Naive thymus-derived CD4-positive, alpha-beta T cell (primary cell): ENCODE measurements around the gene ZNF687. TPM values are rescaled to one million over a fixed set of nuclear protein-coding genes. Genes with fewer than 3 reads are reported as not detected.
A peak's percentile ranks its signal among the peaks of the same experiment; 100 is the strongest.

ENCODE experiments used
- ATAC-seq: fragments of 150-1000 bp; cut with Tn5 transposase; 2 replicates; pipeline ENCODE4 v1.10.0; 2021; ENCODE audit warnings: mild to moderate bottlenecking, moderate library complexity
- CTCF ChIA-PET: fragments of 350-600 bp; sonication (Branson Sonifier 250); formaldehyde crosslinking; loops from one replicate; lab custom pipeline; 2021; ENCODE audit warnings: antibody characterized with exemption; lab: Charles Lee
- POLR2A ChIA-PET: fragments of 350-600 bp; sonication (Branson Sonifier 250); formaldehyde crosslinking; loops from one replicate; lab custom pipeline; 2021; ENCODE audit warnings: antibody characterized with exemption, inconsistent platforms; lab: Charles Lee
- DNase-seq, 9 donors: peaks; one replicate each; pipeline versions ENCODE4 v3.0.0 to v3.0.0-alpha.2; 2020 to 2022; ENCODE audit warnings: mixed read lengths in 1 of 9
- H3K27ac ChIP-seq: one replicate; pipeline ENCODE4 v1.7.0; 2013; ENCODE audit warnings: mild to moderate bottlenecking, low read depth, low read length, moderate library complexity
- H3K27me3 ChIP-seq, 2 donors: one replicate each; pipeline ENCODE4 v1.7.0; 2013; ENCODE audit warnings: low read length in 2 of 2, mild to moderate bottlenecking in 2 of 2, moderate library complexity in 2 of 2; ENCODE audit not compliant: control insufficient read depth in 2 of 2, insufficient read depth in 2 of 2
- H3K36me3 ChIP-seq, 3 experiments: 1 replicate in 2 of 3; 2 replicates in 1 of 3; pipeline ENCODE4 v1.7.0; 2013; ENCODE audit warnings: low read length in 3 of 3, mild to moderate bottlenecking in 3 of 3, moderate library complexity in 1 of 3; ENCODE audit not compliant: insufficient read depth in 3 of 3, control insufficient read depth in 2 of 3
- H3K4me1 ChIP-seq, 2 donors: one replicate each; pipeline ENCODE4 v1.7.0; 2013; ENCODE audit warnings: low read length in 2 of 2, mild to moderate bottlenecking in 2 of 2, moderate library complexity in 1 of 2; ENCODE audit not compliant: control insufficient read depth in 2 of 2, insufficient read depth in 2 of 2
- H3K4me3 ChIP-seq: 2 replicates; pipeline ENCODE4 v1.7.0; 2013; ENCODE audit warnings: mild to moderate bottlenecking, low read length
- H3K9me3 ChIP-seq, 3 experiments: 1 replicate in 2 of 3; 2 replicates in 1 of 3; pipeline ENCODE4 v1.7.0; 2013; ENCODE audit warnings: low read length in 3 of 3; ENCODE audit not compliant: control insufficient read depth in 2 of 3
- H3K27ac Mint-ChIP-seq, 9 donors: one replicate each; pipeline ENCODE4 v1.8.0; 2020 to 2022; ENCODE audit warnings: mixed read lengths in 9 of 9, mild to moderate bottlenecking in 8 of 9, moderate library complexity in 5 of 9, inconsistent platforms in 2 of 9
- H3K27me3 Mint-ChIP-seq, 5 donors: one replicate each; pipeline ENCODE4 v1.8.0; 2021 to 2022; ENCODE audit warnings: mixed read lengths in 5 of 5, mild to moderate bottlenecking in 1 of 5
- H3K36me3 Mint-ChIP-seq, 5 donors: one replicate each; pipeline ENCODE4 v1.8.0; 2020 to 2022; ENCODE audit warnings: mixed read lengths in 5 of 5, mild to moderate bottlenecking in 3 of 5, inconsistent platforms in 1 of 5
- H3K4me1 Mint-ChIP-seq, 7 donors: one replicate each; pipeline ENCODE4 v1.8.0; 2020 to 2022; ENCODE audit warnings: mixed read lengths in 7 of 7, mild to moderate bottlenecking in 3 of 7, inconsistent platforms in 1 of 7
- H3K4me3 Mint-ChIP-seq, 10 donors: one replicate each; pipeline ENCODE4 v1.8.0; 2020 to 2022; ENCODE audit warnings: mild to moderate bottlenecking in 10 of 10, mixed read lengths in 10 of 10, moderate library complexity in 6 of 10, inconsistent platforms in 2 of 10
- H3K9me3 Mint-ChIP-seq, 11 donors: one replicate each; pipeline ENCODE4 v1.8.0; 2020 to 2022; ENCODE audit warnings: mixed read lengths in 11 of 11, mild to moderate bottlenecking in 4 of 11, inconsistent platforms in 1 of 11, moderate library complexity in 1 of 11
- intact Hi-C, 2 donors: fragments of 100-400 bp; cut with micrococcal nuclease; formaldehyde crosslinking; loops; one replicate each; pipeline ENCODE4 v1.15.1; 2023
- polyA plus RNA-seq, 2 donors: library from polyadenylated mRNA; unstranded; fragments of 300-500 nt; fragmentation: Illumina TruSeq; gene quantifications; one replicate each; pipeline ENCODE4 v1.2.3, GENCODE V29; 2021
- total RNA-seq, 6 experiments: library from RNA in 5 of 6; stranded (reverse) in 5 of 6; gene quantifications; 1 replicate in 5 of 6; 2 replicates in 1 of 6; pipeline ENCODE4 v1.2.3 and lab custom pipeline; 2021 to 2026

ZNF687 gene
- total and polyA plus RNA-seq, 7 experiments from 2014 or later: 1.1 to 38.1 (median 31.0) TPM

DNA sequence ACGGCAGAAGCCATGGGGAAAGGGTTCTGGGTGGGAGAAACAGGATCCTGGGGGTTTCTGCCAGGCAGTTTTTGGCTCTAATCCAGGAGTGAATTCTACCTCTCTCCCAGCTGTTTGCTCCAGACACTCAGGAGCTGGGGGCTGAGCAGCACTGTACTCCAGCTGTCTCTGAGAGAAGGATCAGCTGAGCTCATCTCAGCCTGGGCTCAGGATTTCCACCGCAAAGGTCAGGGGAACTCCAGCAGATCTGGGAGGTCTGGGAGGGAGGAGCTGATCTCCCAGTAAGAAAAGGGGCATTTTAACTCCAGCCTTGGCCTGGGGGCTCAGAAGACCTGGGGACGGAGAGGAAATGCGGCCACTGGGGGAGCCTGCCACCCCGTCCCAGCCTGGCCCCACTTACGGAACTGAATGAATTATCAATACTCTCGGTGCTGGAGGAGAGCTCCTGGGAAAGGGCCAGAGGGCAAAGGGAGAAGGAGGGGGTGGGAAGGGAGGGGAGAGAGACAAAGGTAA is 27.8 kb downstream of the ZNF687 start:
- Histone ChIP-seq H3K9me3 (no peaks in the 10 kb centered on the region), H3K27ac (no peak overlapping the region), H3K27me3 (no peaks in the 10 kb centered on the region), H3K4me3 (no peak overlapping the region), H3K36me3 (peaks cover 14 to 99% (median 19%) of the 10 kb centered on the region in 3 experiments), H3K4me1 (peaks cover 4 to 10% of the 10 kb centered on the region in 2 donors)
- no peaks in the 10 kb centered on the region for H3K9me3 Mint-ChIP-seq
- CTCF ChIA-PET: interaction anchor here (0.6 to 0.9 kb wide), 6 partner anchors 8 to 213 kb away, joined by 3 to 12 read pairs (median 4); no protein-coding TSS in a partner anchor
- H3K27ac Mint-ChIP-seq: peak overlapping the region in 1 of 9 donors; percentile 27
- no peak for DNase-seq
- H3K36me3 Mint-ChIP-seq: peaks cover 10 to 49% (median 14%) of the 10 kb centered on the region in 5 donors
- no peak for ATAC-seq
- H3K4me1 Mint-ChIP-seq: peaks cover 22 to 47% (median 40%) of the 10 kb centered on the region in 7 donors
- no peak overlapping the region for H3K4me3 Mint-ChIP-seq
- POLR2A ChIA-PET: interaction anchor here (0.6 to 0.9 kb wide), 3 partner anchors 11 to 37 kb away, joined by 3 to 4 read pairs (median 3); partner anchors contain the start of genes PI4KB and RFX5
- intact Hi-C loops: loop anchor here in 1 of 2 donors (2.0 kb wide), 1 partner anchor 17 kb away; the partner anchor contains the start of gene PI4KB
- H3K27me3 Mint-ChIP-seq: no peaks in the 10 kb centered on the region

- H3K27ac Mint-ChIP-seq: peak overlapping the region in 8 of 9 donors; percentile 15 to 88 (median 56)
- DNase-seq (no peak), ATAC-seq (no peak)
- Histone ChIP-seq H3K36me3 (peaks cover 5 to 99% (median 16%) of the 10 kb centered on the region in 3 experiments), H3K27me3 (no peaks in the 10 kb centered on the region), H3K27ac (peak overlapping the region; percentile 33), H3K9me3 (no peaks in the 10 kb centered on the region), H3K4me1 (peaks cover 4 to 10% of the 10 kb centered on the region in 2 donors), H3K4me3 (no peak overlapping the region)
- H3K4me3 Mint-ChIP-seq: peak overlapping the region in 1 of 10 donors; percentile 12
- intact Hi-C loops: loop anchor here (1.0 to 2.0 kb wide), 2 partner anchors 16 kb away; partner anchors contain the start of gene PI4KB (in 2 of the 2)
- no peaks in the 10 kb centered on the region for H3K9me3 Mint-ChIP-seq
- CTCF ChIA-PET: interaction anchor here (0.9 to 1.8 kb wide), 3 partner anchors 9 to 29 kb away, joined by 3 to 6 read pairs (median 4); no protein-coding TSS in a partner anchor
- H3K36me3 Mint-ChIP-seq: peaks cover 4 to 48% (median 10%) of the 10 kb centered on the region in 5 donors
- H3K4me1 Mint-ChIP-seq: peaks cover 25 to 54% (median 47%) of the 10 kb centered on the region in 7 donors
- POLR2A ChIA-PET: interaction anchor here (0.6 to 1.2 kb wide), 3 partner anchors 13 to 21 kb away, joined by 3 to 4 read pairs (median 3); partner anchors contain the start of gene PI4KB
- H3K27me3 Mint-ChIP-seq: no peaks in the 10 kb centered on the region
These were observed 28.9 kb downstream of the ZNF687 start for GRCh38 chr1:151311011-151311410.

- Mint-ChIP-seq H3K27ac (peak overlapping the region; percentile 21 to 88 (median 63)), H3K9me3 (no peaks in the 10 kb centered on the region), H3K4me1 (peaks cover 30 to 58% (median 48%) of the 10 kb centered on the region in 7 donors), H3K27me3 (no peaks in the 10 kb centered on the region), H3K4me3 (peak overlapping the region in 2 of 10 donors; percentile 7 to 12), H3K36me3 (peaks cover 0 to 48% (median 7%) of the 10 kb centered on the region in 5 donors)
- ChIA-PET CTCF (interaction anchor here (1.8 kb wide), 1 partner anchor 29 kb away, joined by 6 read pairs; no protein-coding TSS in a partner anchor), POLR2A (interaction anchor here (0.6 to 1.6 kb wide), 4 partner anchors 14 to 30 kb away, joined by 3 to 4 read pairs (median 4); partner anchors contain the start of gene PI4KB)
- DNase-seq: peak in 1 of 9 donors; percentile 65
- Histone ChIP-seq H3K9me3 (no peaks in the 10 kb centered on the region), H3K4me1 (peaks cover 4 to 10% of the 10 kb centered on the region in 2 donors), H3K36me3 (peaks cover 0 to 99% (median 10%) of the 10 kb centered on the region in 3 experiments), H3K27ac (peak overlapping the region; percentile 4), H3K4me3 (no peak overlapping the region), H3K27me3 (no peaks in the 10 kb centered on the region)
- intact Hi-C loops: loop anchor here (1.0 to 2.0 kb wide), 2 partner anchors 15 to 16 kb away; partner anchors contain the start of gene PI4KB (in 2 of the 2)
- ATAC-seq: peak; percentile 94
These were observed 29.7 kb downstream of the ZNF687 start for GRCh38 chr1:151311589-151312331.

GRCh38 chr1:151312411-151312810 is 30.3 kb downstream of the ZNF687 start:
- ChIA-PET CTCF (interaction anchor here (1.8 kb wide), 1 partner anchor 28 kb away, joined by 6 read pairs; no protein-coding TSS in a partner anchor), POLR2A (interaction anchor here (0.9 to 1.6 kb wide), 3 partner anchors 14 to 31 kb away, joined by 3 to 4 read pairs (median 4); partner anchors contain the start of gene PI4KB)
- DNase-seq: no peak
- Histone ChIP-seq H3K9me3 (no peaks in the 10 kb centered on the region), H3K4me3 (no peak overlapping the region), H3K27ac (no peak overlapping the region), H3K4me1 (peaks cover 4 to 10% of the 10 kb centered on the region in 2 donors), H3K27me3 (no peaks in the 10 kb centered on the region), H3K36me3 (peaks cover 0 to 98% (median 10%) of the 10 kb centered on the region in 3 experiments)
- intact Hi-C loops: no loop called here
- peak overlapping the region in 6 of 9 donors; percentile 19 to 88 (median 63) for H3K27ac Mint-ChIP-seq
- ATAC-seq: no peak
- no peaks in the 10 kb centered on the region for H3K27me3 Mint-ChIP-seq
- no peaks in the 10 kb centered on the region for H3K9me3 Mint-ChIP-seq
- H3K4me3 Mint-ChIP-seq: no peak overlapping the region
- H3K36me3 Mint-ChIP-seq: peaks cover 0 to 44% (median 7%) of the 10 kb centered on the region in 5 donors
- peaks cover 30 to 59% (median 49%) of the 10 kb centered on the region in 7 donors for H3K4me1 Mint-ChIP-seq

DNA sequence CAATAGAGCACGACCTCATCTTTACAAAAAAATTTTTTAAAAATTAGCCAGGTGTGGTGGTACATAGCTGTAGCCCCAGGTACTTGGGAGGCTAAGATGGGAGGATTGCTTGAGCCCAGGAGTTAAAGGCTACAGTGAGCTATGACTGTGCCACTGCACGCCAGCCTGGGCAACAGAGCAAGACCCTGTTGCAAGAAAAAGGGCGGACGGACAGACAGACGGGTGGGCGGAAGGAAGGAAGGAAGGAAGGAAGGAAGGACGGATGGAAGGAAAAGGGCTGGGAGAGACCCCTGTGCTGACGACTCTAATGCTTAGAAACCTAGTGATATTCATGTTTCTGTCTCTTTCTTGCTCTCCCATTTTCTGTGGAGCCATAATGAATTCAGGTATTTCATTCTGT is 30.7 kb downstream of the ZNF687 start:
- no peaks in the 10 kb centered on the region for H3K9me3 Mint-ChIP-seq
- Histone ChIP-seq H3K9me3 (no peaks in the 10 kb centered on the region), H3K4me1 (peaks cover 4 to 10% of the 10 kb centered on the region in 2 donors), H3K36me3 (peaks cover 0 to 98% (median 6%) of the 10 kb centered on the region in 3 experiments), H3K27me3 (no peaks in the 10 kb centered on the region), H3K27ac (no peak overlapping the region), H3K4me3 (no peak overlapping the region)
- no peak for ATAC-seq
- intact Hi-C loops: no loop called here
- peaks cover 30 to 62% (median 53%) of the 10 kb centered on the region in 7 donors for H3K4me1 Mint-ChIP-seq
- peaks cover 0 to 47% (median 9%) of the 10 kb centered on the region in 5 donors for H3K36me3 Mint-ChIP-seq
- peak overlapping the region in 6 of 9 donors; percentile 26 to 76 (median 62) for H3K27ac Mint-ChIP-seq
- no peaks in the 10 kb centered on the region for H3K27me3 Mint-ChIP-seq
- POLR2A ChIA-PET: interaction anchor here (0.9 to 1.6 kb wide), 2 partner anchors 14 to 31 kb away, joined by 3 to 4 read pairs; partner anchors contain the start of gene PI4KB
- CTCF ChIA-PET: interaction anchor here (1.8 kb wide), 1 partner anchor 28 kb away, joined by 6 read pairs; no protein-coding TSS in a partner anchor
- H3K4me3 Mint-ChIP-seq: no peak overlapping the region
- DNase-seq: no peak

GRCh38 chr1:151313501-151313900 is 31.4 kb downstream of the ZNF687 start:
- Histone ChIP-seq H3K4me3 (no peak overlapping the region), H3K36me3 (peaks cover 0 to 91% (median 3%) of the 10 kb centered on the region in 3 experiments), H3K9me3 (no peaks in the 10 kb centered on the region), H3K4me1 (peaks cover 4 to 10% of the 10 kb centered on the region in 2 donors), H3K27me3 (no peaks in the 10 kb centered on the region), H3K27ac (no peak overlapping the region)
- H3K4me1 Mint-ChIP-seq: peaks cover 30 to 62% (median 53%) of the 10 kb centered on the region in 7 donors
- no peaks in the 10 kb centered on the region for H3K27me3 Mint-ChIP-seq
- H3K4me3 Mint-ChIP-seq: no peak overlapping the region
- H3K9me3 Mint-ChIP-seq: no peaks in the 10 kb centered on the region
- ChIA-PET CTCF (interaction anchor here (1.1 kb wide), 1 partner anchor 14 kb away, joined by 3 read pairs; the partner anchor contains the start of gene PI4KB), POLR2A (no interaction called here)
- no peak for ATAC-seq
- H3K36me3 Mint-ChIP-seq: peaks cover 0 to 42% (median 9%) of the 10 kb centered on the region in 5 donors
- DNase-seq: no peak
- intact Hi-C loops: no loop called here
- peak overlapping the region in 3 of 9 donors; percentile 26 to 62 (median 55) for H3K27ac Mint-ChIP-seq
